HepG2 (cell line): Measurements from ENCODE around the gene ADGRL3.

Experiments used
- TAF1 ChIP-seq: sonication (generic); formaldehyde crosslinking; IDR thresholded peaks from 2 replicates; pipeline ENCODE4 v1.4.0; 2020; ENCODE audit warnings: missing genetic modification reagents
- USF2 ChIP-seq, 2 experiments: sonication (generic) in 1 of 2; formaldehyde crosslinking in 1 of 2; IDR thresholded peaks; 2 replicates each; pipeline versions ENCODE4 v1.5.1 to v1.6.1; 2011 to 2020; ENCODE audit warnings: borderline replicate concordance in 1 of 2, low read depth in 1 of 2, low read length in 1 of 2, mild to moderate bottlenecking in 1 of 2, missing genetic modification reagents in 1 of 2, moderate library complexity in 1 of 2
- TF ChIP-seq, protein P1 (sequence below): sonication (generic); formaldehyde crosslinking; IDR thresholded peaks from 2 replicates; pipeline ENCODE4 v1.4.0; 2020; ENCODE audit warnings: missing genetic modification reagents

DNA sequence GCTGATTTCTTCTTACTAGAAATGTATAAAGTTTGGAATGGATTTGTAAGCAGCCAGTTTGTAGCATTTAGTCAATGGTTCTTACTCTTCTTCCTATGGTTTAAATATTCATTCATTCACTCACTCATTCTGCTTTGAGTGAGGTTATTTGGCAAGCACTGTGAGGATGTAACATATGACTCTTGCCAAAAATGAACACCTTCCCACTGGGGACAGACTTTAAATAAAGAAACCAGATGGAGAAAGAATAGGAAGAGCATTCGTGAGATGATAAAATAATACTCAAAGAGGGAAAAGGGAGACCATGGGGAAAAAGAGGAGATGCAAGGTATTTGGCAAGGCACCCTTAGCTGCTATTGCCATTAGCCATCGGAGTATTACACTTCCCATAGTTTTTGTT lies 586.1 kb downstream of the ADGRL3 start:
- TF ChIP-seq, protein P1, sequence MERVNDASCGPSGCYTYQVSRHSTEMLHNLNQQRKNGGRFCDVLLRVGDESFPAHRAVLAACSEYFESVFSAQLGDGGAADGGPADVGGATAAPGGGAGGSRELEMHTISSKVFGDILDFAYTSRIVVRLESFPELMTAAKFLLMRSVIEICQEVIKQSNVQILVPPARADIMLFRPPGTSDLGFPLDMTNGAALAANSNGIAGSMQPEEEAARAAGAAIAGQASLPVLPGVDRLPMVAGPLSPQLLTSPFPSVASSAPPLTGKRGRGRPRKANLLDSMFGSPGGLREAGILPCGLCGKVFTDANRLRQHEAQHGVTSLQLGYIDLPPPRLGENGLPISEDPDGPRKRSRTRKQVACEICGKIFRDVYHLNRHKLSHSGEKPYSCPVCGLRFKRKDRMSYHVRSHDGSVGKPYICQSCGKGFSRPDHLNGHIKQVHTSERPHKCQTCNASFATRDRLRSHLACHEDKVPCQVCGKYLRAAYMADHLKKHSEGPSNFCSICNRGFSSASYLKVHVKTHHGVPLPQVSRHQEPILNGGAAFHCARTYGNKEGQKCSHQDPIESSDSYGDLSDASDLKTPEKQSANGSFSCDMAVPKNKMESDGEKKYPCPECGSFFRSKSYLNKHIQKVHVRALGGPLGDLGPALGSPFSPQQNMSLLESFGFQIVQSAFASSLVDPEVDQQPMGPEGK (CRISPR knock-in tag): no peak
- TF ChIP-seq USF2 (IDR thresholded peaks at IDR 0.05; ENCODE audit: low read depth, low read length) (no peak), USF2 (CRISPR knock-in tag; IDR thresholded peaks at IDR 0.05; ENCODE audit: borderline replicate concordance) (no peak), TAF1 (CRISPR knock-in tag) (no peak)
